Gastroesophageal sphincter (tissue), 3 donors: ENCODE data around the gene CERCAM.

ENCODE experiments used
- EP300 ChIP-seq: sonication (generic); formaldehyde crosslinking; IDR thresholded peaks from one replicate; pipeline ENCODE4 v1.6.1; 2017; ENCODE audit warnings: antibody characterized with exemption, mild to moderate bottlenecking
- POLR2A ChIP-seq, 2 donors: fragments of 450-650 bp; IDR thresholded peaks; one replicate each; pipeline ENCODE4 v1.6.1; 2017; ENCODE audit warnings: antibody characterized with exemption in 2 of 2, mild to moderate bottlenecking in 2 of 2, moderate library complexity in 1 of 2
- POLR2AphosphoS5 ChIP-seq: sonication (generic); formaldehyde crosslinking; IDR thresholded peaks from one replicate; pipeline ENCODE4 v1.6.1; 2017; ENCODE audit warnings: antibody characterized with exemption
- TF ChIP-seq, protein P1 (sequence below), 4 experiments: fragments of 200-600 bp in 2 of 4; fragments of 450-650 bp in 2 of 4; sonication (generic) in 1 of 4; IDR thresholded peaks; one replicate each; pipeline ENCODE4 v1.5.1; 2017 to 2019; ENCODE audit warnings: antibody characterized with exemption in 4 of 4, mild to moderate bottlenecking in 2 of 4, moderate library complexity in 2 of 4

DNA sequence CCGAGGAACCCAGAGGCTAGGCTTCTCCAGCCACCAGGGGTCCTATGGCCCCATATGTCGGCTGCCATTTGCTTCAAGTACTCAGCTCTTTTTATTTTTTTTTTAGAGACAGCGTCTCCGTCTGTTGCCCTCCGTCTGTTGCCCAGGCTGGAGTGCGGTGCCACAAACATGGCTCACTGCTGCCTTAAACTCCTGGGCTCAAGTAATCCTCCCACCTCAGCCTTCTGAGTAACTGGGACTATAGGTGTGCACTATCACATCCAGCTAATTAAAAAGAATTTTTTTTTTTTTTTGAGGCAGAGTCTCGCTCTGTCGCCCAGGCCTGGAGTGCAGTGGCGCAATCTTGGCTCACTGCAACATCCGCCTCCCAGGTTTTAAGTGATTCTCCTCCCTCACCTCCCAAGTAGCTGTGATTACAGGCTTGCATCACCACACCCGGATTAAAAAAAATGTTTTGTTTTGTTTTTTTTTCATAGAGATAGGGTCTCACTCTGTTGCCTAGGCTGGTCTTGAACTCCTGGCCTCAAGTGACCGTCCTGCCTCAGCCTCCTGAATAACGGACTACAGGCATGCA is 8.9 kb downstream of the CERCAM start:
- TF ChIP-seq, protein P1, sequence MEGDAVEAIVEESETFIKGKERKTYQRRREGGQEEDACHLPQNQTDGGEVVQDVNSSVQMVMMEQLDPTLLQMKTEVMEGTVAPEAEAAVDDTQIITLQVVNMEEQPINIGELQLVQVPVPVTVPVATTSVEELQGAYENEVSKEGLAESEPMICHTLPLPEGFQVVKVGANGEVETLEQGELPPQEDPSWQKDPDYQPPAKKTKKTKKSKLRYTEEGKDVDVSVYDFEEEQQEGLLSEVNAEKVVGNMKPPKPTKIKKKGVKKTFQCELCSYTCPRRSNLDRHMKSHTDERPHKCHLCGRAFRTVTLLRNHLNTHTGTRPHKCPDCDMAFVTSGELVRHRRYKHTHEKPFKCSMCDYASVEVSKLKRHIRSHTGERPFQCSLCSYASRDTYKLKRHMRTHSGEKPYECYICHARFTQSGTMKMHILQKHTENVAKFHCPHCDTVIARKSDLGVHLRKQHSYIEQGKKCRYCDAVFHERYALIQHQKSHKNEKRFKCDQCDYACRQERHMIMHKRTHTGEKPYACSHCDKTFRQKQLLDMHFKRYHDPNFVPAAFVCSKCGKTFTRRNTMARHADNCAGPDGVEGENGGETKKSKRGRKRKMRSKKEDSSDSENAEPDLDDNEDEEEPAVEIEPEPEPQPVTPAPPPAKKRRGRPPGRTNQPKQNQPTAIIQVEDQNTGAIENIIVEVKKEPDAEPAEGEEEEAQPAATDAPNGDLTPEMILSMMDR (IDR thresholded peaks at IDR 0.05) = no peak
- TF ChIP-seq POLR2A (IDR thresholded peaks at IDR 0.05) (no peak), EP300 (no peak), POLR2AphosphoS5 (no peak)
